BJ (cell line): ENCODE data around the gene UBAP1. TPM values are rescaled to one million over a fixed set of nuclear protein-coding genes. Genes with fewer than 3 reads are reported as not detected.
"Not testable (repeated sequence)": the region's sequence is repeated elsewhere in the genome, so short reads cannot be mapped to it uniquely, and the experiment has no call there.

Experiments
- CTCF ChIA-PET: fragments of 350-600 bp; formaldehyde crosslinking; extraction: SDS; loops from one replicate; lab custom pipeline; 2021; ENCODE audit warnings: antibody characterized with exemption, inconsistent platforms; lab: Yijun Ruan, JAX
- POLR2A ChIA-PET: fragments of 300-600 bp; sonication (Branson Sonifier 250); formaldehyde crosslinking; extraction: SDS; loops from one replicate; lab custom pipeline; 2021; ENCODE audit warnings: antibody characterized with exemption; lab: Charles Lee
- DNase-seq: peaks from one replicate; pipeline ENCODE4 v3.0.0-alpha.2; 2011; ENCODE audit warnings: low read depth
- H3K27me3 ChIP-seq: 2 replicates; pipeline ENCODE4 v1.6.0; 2011; ENCODE audit warnings: low read length; ENCODE audit not compliant: control insufficient read depth, insufficient read depth
- H3K36me3 ChIP-seq: 2 replicates; pipeline ENCODE4 v1.5.1; 2011; ENCODE audit warnings: low read length; ENCODE audit not compliant: control insufficient read depth, insufficient read depth
- H3K4me3 ChIP-seq: 2 replicates; pipeline ENCODE4 v1.5.1; 2011; ENCODE audit warnings: low read depth, mild to moderate bottlenecking, control low read depth, low read length
- polyA plus RNA-seq: library from polyadenylated mRNA; depleted of rRNA; stranded (reverse); fragments of >200 nt; gene quantifications from 2 replicates; pipeline ENCODE4 v1.2.3, GENCODE V29; 2011
- TF ChIP-seq, protein P1 (sequence below): IDR thresholded peaks from 2 replicates; pipeline ENCODE4 v1.5.1; 2011; ENCODE audit warnings: low read depth, mild to moderate bottlenecking, control low read depth, inconsistent platforms, low read length, moderate library complexity; ENCODE audit not compliant: insufficient read depth

Gene UBAP1
- polyA plus RNA-seq, 1 experiment: 65.5 TPM

DNA sequence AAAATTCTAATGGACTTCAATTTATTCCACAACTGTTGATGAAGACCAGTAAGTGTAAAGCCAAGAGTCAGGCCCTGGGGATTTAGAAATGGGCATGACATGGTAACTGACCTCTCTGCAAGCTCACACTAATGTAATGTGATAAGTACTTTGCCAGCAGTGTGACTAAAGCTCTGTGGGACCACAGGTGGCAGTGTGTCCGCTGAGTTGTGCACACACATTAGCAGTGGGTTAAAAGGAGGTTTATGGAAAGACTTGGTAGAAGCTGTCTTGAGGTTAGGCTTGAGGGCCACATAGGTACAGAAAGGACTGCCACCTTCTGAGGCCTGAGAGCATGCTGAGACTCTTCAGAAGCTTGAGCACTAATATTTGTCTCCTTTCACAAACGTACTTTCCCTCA, 67.6 kb downstream of the UBAP1 start:
- CTCF ChIA-PET: interaction anchor here (0.6 kb wide), 1 partner anchor 346 kb away, joined by 3 read pairs; no protein-coding TSS in a partner anchor

DNA sequence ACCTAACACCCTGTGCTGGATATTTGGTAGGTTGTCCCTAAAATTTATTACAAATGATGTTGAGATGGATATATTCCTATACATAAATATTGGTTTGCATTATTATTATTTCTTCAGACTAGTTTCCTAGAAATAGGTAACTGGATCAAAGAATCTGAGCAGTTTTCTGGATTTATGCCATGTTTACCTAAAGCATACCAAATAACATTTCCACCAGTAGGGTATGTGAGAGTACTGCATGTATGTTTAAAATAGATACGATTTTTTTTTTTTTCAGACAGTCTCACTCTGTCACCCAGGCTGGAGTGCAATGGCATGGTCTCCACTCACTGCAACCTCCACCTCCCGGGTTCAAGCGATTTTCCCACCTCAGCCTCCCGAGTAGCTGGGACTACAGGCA, 68.9 kb downstream of the UBAP1 start:
- DNase-seq, POLR2A ChIA-PET, H3K4me3 ChIP-seq, CTCF ChIA-PET, H3K27me3 ChIP-seq: not testable (repeated sequence)
- peaks cover 22% of the 10 kb centered on the region for H3K36me3 ChIP-seq

More for the DNA sequence above, 67.6 kb downstream of the UBAP1 start:
- TF ChIP-seq, protein P1, sequence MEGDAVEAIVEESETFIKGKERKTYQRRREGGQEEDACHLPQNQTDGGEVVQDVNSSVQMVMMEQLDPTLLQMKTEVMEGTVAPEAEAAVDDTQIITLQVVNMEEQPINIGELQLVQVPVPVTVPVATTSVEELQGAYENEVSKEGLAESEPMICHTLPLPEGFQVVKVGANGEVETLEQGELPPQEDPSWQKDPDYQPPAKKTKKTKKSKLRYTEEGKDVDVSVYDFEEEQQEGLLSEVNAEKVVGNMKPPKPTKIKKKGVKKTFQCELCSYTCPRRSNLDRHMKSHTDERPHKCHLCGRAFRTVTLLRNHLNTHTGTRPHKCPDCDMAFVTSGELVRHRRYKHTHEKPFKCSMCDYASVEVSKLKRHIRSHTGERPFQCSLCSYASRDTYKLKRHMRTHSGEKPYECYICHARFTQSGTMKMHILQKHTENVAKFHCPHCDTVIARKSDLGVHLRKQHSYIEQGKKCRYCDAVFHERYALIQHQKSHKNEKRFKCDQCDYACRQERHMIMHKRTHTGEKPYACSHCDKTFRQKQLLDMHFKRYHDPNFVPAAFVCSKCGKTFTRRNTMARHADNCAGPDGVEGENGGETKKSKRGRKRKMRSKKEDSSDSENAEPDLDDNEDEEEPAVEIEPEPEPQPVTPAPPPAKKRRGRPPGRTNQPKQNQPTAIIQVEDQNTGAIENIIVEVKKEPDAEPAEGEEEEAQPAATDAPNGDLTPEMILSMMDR: no peak
- DNase-seq: no peak
- Histone ChIP-seq H3K4me3 (no peak overlapping the region), H3K36me3 (peaks cover 25% of the 10 kb centered on the region), H3K27me3 (no peaks in the 10 kb centered on the region)
- POLR2A ChIA-PET: no interaction called here

DNA sequence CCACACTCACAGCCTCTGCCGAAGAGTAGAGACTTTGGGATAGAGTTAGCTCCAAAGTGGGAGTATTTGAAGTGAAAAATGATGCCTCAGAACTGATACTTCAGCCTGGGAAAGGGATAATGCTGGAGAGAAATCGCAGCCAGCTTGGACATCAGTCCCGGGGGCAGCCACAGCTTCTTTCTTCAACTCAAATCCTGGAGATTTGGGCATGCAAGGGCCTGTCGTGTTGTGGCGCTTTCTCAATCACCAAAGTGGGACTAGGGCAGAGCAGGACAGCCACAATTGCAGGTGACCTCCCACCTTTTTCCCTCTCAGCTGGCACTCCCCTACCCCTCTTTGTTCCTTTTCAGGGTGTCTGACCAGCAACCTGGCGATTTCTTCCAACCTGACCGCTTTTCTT, 70.4 kb downstream of the UBAP1 start:
- TF ChIP-seq, protein P1: no peak
- no peaks in the 10 kb centered on the region for H3K27me3 ChIP-seq
- DNase-seq: no peak
- H3K4me3 ChIP-seq: no peak overlapping the region
- POLR2A ChIA-PET: no interaction called here
- peaks cover 21% of the 10 kb centered on the region for H3K36me3 ChIP-seq
- CTCF ChIA-PET: interaction anchor here (0.8 to 1.3 kb wide), 4 partner anchors 10 to 128 kb away, joined by 3 to 5 read pairs (median 4); no protein-coding TSS in a partner anchor

DNA sequence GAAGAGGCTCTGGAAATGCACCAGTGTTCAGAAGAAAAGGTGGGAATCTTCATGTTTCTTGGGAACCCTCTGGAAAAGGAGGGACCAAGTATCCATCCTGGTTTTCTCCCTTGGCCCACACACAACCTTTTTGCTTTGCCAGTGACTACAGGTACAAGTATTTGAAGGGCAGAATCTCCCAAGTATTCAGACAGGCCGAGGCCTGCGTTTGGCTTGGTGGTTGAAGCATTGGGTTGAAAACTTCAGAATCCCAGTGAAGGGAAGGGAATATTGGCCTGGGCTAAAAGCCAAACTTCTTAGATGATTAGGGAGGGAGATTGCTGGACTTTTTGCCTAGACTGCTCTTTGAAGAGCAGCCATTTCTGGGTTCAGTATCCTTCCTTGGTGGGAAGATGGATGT, 71.9 kb downstream of the UBAP1 start:
- TF ChIP-seq, protein P1: no peak
- DNase-seq: no peak
- ChIA-PET CTCF (interaction anchor here (1.1 to 7.6 kb wide), 4 partner anchors 10 to 82 kb away, joined by 3 to 57 read pairs (median 31); no protein-coding TSS in a partner anchor), POLR2A (no interaction called here)
- Histone ChIP-seq H3K27me3 (no peaks in the 10 kb centered on the region), H3K36me3 (peaks cover 22% of the 10 kb centered on the region), H3K4me3 (no peak overlapping the region)

DNA sequence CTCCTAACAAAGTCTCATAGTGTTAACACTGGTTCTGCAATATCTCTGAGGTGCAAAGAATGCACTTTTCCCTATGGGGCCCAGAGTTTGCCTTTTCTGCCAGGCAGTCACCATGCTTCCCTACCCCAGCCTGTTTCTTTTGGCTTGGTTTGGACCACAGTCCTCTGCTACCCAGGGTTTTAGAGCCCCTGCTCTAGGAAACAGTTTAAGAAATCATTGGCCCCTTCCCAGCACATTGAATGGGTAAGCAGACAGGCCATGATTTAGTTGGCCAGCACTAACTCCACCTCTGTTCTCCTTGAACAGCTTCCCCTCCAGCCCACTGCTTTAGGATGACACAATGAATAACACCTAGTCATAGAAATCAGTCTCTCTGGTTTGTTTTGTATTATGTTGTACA, 73.2 kb downstream of the UBAP1 start:
- Histone ChIP-seq H3K4me3 (no peak overlapping the region), H3K36me3 (peaks cover 22% of the 10 kb centered on the region), H3K27me3 (no peaks in the 10 kb centered on the region)
- TF ChIP-seq, protein P1: no peak
- ChIA-PET POLR2A (no interaction called here), CTCF (interaction anchor here (0.6 to 7.6 kb wide), 32 partner anchors 9 to 331 kb away, joined by 3 to 57 read pairs (median 4); partner anchors contain the start of genes DCAF12, MYORG and UBAP1)
- DNase-seq: no peak
